HG03280 (cell line): ENCODE results near the gene C17orf67.

ENCODE experiments used
- ATAC-seq: cut with Tn5 transposase; IDR thresholded peaks from one replicate; pipeline ENCODE4 v1.9.1; 2021; ENCODE audit warnings: mild to moderate bottlenecking, moderate library complexity; ENCODE audit not compliant: unreplicated experiment

The C17orf67 gene, protein sequence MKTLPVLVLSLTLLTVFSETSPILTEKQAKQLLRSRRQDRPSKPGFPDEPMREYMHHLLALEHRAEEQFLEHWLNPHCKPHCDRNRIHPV

DNA sequence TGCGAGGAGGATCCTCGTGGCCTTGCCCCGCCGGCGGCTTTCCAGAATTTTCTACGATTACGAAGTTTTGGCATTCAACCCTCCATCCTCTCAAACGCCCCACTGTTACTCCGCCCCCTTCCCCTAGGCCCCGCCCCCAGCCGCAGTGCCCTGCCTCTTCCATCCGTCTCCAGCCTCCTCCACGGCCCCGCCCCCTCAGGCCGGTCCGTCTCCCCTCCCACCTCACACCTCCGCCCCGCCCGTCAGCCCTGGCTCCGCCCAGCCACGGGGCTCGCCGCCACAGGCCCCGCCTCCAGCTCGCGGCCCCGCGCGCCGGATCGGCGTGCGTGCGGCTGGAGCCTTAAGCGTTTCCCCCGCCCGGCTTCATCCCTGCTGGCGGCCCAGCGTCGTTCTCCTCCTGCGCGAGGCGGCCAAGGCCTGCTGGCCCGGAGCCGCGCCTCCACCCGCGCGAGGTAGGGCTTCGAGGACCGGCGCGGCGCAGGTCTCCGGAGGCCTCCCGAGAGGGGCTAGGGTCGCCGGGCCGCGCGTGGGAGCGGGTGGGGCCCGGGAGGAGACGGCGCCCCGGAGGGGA lies at the start of gene C17orf67, which contains the start of gene DGKE:
Gene C17orf67 (minus strand): TSS at position 112 of the 571 bp plus-strand sequence. CDS start 18,110 bp downstream, outside the sequence.
Gene DGKE (plus strand): TSS at position 343 of the 571 bp plus-strand sequence. CDS start 645 bp downstream, outside the sequence.
- ATAC-seq, result peak; percentile 84

- no peak for ATAC-seq
Observed at GRCh38 chr17:56881685-56882295, 48.1 kb upstream of the C17orf67 start.

- ATAC-seq, result no peak
Observed at GRCh38 chr17:56880571-56880970, 46.9 kb upstream of the C17orf67 start.

GRCh38 chr17:56880133-56880532 lies 46.4 kb upstream of the C17orf67 start:
- ATAC-seq, result no peak

DNA sequence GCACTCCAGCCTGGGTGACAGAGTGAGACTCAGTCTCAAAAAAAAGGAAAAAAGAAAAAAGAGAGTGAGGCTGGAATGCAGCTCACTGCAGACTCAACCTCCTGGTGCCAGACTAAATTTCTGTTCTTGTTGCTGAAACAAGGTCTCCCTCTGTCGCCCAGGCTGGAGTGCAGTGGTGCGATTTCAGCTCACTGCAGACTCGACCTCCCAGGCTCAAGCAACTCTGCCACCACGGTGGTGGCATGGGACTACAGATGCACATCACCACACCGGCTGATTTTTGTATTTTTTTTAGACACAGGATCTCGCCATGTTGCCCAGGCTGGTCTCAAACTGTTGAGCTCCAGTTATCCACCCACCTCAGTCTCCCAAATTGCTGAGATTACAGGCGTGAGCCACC lies 45.6 kb upstream of the C17orf67 start:
- ATAC-seq, result no peak

GRCh38 chr17:56876766-56877179 lies 43.1 kb upstream of the C17orf67 start:
- ATAC-seq, result no peak

GRCh38 chr17:56870081-56870651 lies 36.4 kb upstream of the C17orf67 start:
- no peak for ATAC-seq

- no peak for ATAC-seq
Observed at GRCh38 chr17:56868716-56869115, 35.0 kb upstream of the C17orf67 start.

DNA sequence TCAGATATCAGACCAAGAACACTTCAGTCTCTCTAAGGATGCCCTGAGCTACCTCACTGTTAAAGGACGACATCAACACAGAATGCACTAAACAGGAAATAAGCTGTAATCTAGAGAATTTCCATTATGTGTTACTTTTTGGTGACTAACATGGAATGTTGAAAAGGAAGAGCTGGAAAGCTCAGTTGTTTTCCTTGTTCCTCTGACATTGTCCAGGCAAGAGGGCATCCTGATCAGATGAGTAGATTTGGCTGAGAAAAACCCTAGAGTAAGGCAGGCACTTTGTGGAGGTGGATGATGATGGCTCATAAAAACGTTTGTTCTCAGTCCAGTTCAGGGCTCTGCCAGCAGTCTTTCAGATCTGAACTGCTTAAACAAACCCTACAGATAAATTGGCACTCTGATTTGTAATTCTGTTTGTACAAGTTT lies 34.2 kb upstream of the C17orf67 start:
- ATAC-seq, result no peak

- no peak for ATAC-seq
Observed at GRCh38 chr17:56866496-56866895, 32.8 kb upstream of the C17orf67 start.

DNA sequence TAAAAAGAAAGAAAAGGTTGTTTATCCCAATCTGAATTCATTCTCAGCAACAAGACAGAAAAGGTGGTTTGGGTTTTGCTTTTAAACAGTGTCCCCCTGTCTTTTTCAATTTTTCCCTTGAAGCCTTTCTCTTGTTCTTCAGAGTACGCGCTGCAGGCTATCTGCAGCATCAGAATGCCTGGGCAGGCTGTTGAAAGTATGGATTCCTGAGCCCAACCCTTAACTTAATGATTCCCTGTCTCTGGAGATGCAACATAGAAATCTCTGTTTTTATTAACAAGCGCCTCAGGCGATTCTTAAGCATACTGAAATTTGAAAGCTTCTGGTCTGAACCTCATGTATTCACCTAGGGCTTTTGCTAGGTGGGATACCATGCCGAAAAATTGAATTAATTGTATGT lies 32.4 kb upstream of the C17orf67 start:
- no peak for ATAC-seq

- ATAC-seq, result no peak
Observed at GRCh38 chr17:56863974-56864373, 30.3 kb upstream of the C17orf67 start.

DNA sequence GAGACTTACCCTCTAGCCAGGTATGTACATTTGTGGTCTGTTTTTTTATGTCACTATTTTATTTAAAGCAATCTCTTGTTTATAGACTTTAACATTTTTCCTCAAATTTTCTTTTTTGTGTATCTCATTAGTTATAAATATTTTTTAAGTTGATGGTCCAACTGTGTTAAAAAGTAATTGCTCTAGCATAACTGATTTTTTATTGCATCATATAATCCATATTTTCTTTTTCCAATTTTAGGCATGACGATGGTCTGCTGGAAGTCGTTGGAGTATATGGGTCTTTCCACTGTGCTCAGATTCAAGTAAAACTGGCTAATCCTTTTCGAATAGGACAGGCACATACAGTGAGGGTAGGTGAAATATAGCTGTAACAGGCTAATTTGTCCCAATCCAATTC lies 28.2 kb upstream of the C17orf67 start:
- no peak for ATAC-seq

- no peak for ATAC-seq
Observed at GRCh38 chr17:56851008-56851407, 17.3 kb upstream of the C17orf67 start.

DNA sequence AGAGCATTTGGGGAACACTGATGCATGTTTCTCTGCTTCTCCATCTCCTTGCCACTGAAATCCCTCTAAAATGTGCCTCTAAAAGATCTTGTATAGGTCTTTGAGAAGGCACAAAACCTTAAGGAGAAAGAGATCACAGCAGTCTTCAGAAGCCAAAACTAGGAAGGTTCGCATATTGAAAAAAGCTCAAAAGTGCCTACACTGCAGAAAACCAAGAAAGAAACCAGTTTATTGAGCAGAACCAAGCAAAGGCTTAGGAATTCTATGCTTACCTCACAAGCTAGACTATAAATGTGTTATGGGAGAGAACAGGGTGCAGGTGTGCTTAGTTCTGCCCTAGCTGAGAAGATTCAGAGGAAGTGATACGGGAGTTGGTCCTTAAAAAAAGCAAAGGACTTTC lies 16.9 kb upstream of the C17orf67 start:
- no peak for ATAC-seq

DNA sequence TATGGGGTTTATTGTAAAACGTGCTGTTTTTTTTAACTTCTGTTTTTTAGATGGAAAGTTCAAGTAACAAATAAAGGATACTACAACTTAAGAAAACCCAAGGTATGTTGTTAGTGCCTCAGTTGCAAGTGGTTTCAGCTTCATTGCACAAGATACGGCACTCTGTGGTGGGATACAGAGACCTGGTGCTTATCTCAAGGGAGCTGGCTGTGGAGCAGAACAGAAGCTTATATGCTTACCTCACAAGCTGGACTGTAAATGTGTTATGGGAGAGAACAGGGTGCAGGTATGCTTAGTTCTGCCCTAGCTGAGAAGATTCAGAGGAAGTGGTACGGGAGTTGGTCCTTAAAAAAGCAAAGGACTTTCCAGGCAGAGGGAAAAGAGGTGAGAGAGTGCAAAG lies 15.4 kb upstream of the C17orf67 start:
- no peak for ATAC-seq

DNA sequence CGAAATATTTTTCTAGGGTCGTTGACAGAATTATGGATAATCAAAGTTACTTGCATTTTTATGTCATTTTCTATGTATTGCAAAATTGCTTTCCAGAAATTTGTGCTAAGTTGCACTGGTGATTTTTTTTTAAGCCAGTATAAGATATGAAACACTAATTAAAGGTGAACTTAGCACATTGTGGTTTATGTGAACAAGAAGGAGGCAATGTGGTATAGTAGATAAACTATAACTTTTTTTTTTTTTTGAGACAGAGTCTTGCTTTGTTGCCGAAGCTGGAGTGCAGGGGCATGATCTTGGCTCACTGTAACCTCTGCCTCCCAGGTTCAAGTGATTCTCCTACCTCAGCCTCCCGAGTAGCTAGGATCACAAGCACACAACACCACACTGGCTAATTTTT lies 13.4 kb upstream of the C17orf67 start:
- no peak for ATAC-seq

- no peak for ATAC-seq
Observed at GRCh38 chr17:56845934-56846333, 12.2 kb upstream of the C17orf67 start.

DNA sequence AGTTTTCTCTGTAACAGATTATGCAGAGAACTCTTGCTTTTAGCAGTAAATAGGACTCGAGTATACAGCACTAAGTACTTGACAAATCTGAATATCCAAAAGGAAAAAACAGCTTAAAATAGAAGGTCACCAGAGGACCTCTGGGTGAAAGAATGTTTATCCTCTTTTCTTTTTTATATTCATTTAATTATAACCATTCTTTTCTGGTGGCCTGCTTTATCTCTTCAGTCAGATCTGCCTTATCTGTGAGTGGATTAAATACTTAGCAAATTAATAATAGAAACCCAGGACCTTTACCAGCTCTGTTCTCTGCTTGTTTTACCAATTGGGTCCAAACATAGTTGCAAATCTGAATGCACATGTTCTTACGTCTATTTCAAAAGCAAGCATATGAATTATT lies 8.9 kb upstream of the C17orf67 start:
- ATAC-seq, result no peak

- no peak for ATAC-seq
Observed at GRCh38 chr17:56838687-56839086, 5.0 kb upstream of the C17orf67 start.

GRCh38 chr17:56835264-56835585 lies 1.5 kb upstream of the C17orf67 start:
- ATAC-seq, result no peak
